ENCODE results near the gene GJA9.

GJA9 gene

DNA sequence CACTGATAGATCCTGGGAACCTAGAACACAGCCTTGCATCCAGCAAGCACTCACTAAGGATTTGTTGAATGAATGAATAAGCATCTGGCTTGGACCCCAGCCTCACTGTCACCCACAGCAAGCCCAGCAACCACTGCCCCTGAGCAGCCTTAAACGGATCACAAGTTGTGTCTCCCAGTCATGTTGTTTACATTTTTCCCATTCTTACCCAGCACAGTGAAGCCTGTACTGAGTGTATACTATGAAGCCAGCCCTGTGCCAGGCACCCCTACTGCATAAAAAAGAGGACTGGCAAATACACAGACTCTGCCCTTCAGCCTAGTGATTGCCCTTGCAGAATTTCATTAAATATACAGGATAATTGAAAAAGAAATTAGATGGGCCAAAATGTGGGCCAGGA, 52.0 kb downstream of the GJA9 start:
- no peak for DNase-seq

DNA sequence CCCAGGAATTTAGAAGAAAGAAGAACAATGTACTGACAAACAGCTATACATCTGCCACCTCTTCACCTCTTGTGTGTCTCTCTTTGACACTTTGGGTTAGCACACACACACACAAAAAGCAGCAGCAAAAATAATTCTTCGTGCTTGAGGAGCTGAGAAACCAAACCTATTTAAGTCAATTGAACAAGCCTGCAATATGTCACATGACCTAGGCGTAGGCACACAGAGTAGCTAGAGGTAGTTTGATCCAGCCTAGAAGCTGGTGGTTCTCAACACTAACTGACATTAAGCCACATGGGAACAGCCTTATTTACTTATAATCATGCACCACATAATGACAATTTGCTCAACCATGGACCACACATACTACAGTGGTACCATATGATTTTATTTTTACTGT, 54.1 kb downstream of the GJA9 start:
- DNase-seq = peak; percentile 13

DNA sequence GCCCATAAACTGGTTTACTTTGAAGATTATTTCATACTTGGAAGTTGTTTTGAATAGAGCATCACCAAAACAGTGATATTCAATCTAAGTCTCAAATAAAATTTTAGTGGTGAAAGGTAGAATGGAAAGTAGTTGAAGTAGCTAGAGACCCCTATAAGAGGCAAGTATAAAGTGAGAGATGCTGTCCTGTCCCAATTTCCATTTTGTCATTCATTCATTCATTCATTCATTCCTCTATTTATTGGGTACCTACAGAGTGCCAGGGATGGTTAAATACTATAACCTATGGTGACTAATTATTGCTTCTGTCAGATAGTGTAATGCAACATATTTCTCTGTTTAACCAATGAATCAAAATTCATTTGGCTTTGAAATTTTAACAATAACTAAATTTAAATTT, 54.5 kb downstream of the GJA9 start:
- DNase-seq = no peak

DNA sequence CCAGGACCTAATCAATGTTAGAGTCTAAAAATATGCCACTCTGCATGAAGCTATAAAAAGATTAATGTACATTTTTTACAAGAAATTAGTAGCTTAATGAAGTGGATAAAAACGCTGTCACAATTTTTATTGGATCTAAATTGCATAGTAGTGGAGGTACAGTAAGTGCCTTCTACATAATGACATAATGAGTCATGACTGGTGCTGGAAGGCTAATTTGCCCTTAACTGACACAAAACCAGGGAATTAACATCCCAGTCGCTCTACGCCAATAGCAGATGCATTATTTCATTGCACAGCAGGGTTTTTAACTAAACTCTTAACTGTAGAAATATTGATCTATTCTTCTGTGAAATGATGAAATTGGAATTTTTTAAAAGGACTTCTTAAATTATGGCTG, 55.1 kb downstream of the GJA9 start:
- peak; percentile 74 for DNase-seq
